Measurements from ENCODE around the gene GHR. TPM values are rescaled to one million over a fixed set of nuclear protein-coding genes. Genes with fewer than 3 reads are reported as not detected.

The GHR gene
- total RNA-seq, 1 experiment from 2014 or later, result not detected

- H3K27me3 ChIP-seq (replicated peaks; ENCODE audit: insufficient read depth, low read depth, low read length, poor library complexity), result peaks cover 23% of the 10 kb centered on the region
- intact Hi-C loops (cut with micrococcal nuclease; ENCODE audit: unreplicated experiment), result no loop called here
- TF ChIP-seq, protein P1, sequence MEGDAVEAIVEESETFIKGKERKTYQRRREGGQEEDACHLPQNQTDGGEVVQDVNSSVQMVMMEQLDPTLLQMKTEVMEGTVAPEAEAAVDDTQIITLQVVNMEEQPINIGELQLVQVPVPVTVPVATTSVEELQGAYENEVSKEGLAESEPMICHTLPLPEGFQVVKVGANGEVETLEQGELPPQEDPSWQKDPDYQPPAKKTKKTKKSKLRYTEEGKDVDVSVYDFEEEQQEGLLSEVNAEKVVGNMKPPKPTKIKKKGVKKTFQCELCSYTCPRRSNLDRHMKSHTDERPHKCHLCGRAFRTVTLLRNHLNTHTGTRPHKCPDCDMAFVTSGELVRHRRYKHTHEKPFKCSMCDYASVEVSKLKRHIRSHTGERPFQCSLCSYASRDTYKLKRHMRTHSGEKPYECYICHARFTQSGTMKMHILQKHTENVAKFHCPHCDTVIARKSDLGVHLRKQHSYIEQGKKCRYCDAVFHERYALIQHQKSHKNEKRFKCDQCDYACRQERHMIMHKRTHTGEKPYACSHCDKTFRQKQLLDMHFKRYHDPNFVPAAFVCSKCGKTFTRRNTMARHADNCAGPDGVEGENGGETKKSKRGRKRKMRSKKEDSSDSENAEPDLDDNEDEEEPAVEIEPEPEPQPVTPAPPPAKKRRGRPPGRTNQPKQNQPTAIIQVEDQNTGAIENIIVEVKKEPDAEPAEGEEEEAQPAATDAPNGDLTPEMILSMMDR (conservative IDR thresholded peaks at IDR 0.05; ENCODE audit: low read depth, low read length), result no peak
- no peak for TF ChIP-seq EZH2 (IDR thresholded peaks at IDR 0.05; ENCODE audit: borderline replicate concordance, low read depth, low read length, poor library complexity, severe bottlenecking)
- no peaks in the 10 kb centered on the region for H3K36me3 ChIP-seq (ENCODE audit: insufficient read depth, low read length, poor library complexity, severe bottlenecking)
- POLR2A ChIA-PET (ENCODE audit: low non-redundant PET), result no interaction called here
- DNase-seq (ENCODE audit: low spot score), result no peak
- no peaks in the 10 kb centered on the region for H3K9me3 ChIP-seq (ENCODE audit: low read depth, low read length, poor library complexity, severe bottlenecking)
- H3K4me3 ChIP-seq (ENCODE audit: low read depth, low read length, poor library complexity, severe bottlenecking), result no peak overlapping the region
- no peaks in the 10 kb centered on the region for H3K4me1 ChIP-seq (ENCODE audit: insufficient read depth, low read length, poor library complexity, severe bottlenecking)
- H3K27ac ChIP-seq (ENCODE audit: low read depth, low read length, poor library complexity, severe bottlenecking), result no peak overlapping the region
- CTCF ChIA-PET, result no interaction called here
- BruUV-seq (replicated peaks), result no TSS peak
Measured at GRCh38 chr5:42586625-42587024, 163.4 kb downstream of the GHR start.

- intact Hi-C loops (cut with micrococcal nuclease; ENCODE audit: unreplicated experiment), result no loop called here
- Histone ChIP-seq H3K4me1 (ENCODE audit: insufficient read depth, low read length, poor library complexity, severe bottlenecking) (no peaks in the 10 kb centered on the region), H3K9me3 (ENCODE audit: low read depth, low read length, poor library complexity, severe bottlenecking) (no peaks in the 10 kb centered on the region), H3K27me3 (replicated peaks; ENCODE audit: insufficient read depth, low read depth, low read length, poor library complexity) (peaks cover 23% of the 10 kb centered on the region), H3K27ac (ENCODE audit: low read depth, low read length, poor library complexity, severe bottlenecking) (no peak overlapping the region), H3K36me3 (ENCODE audit: insufficient read depth, low read length, poor library complexity, severe bottlenecking) (no peaks in the 10 kb centered on the region), H3K4me3 (ENCODE audit: low read depth, low read length, poor library complexity, severe bottlenecking) (no peak overlapping the region)
- no TSS peak for BruUV-seq (replicated peaks)
- TF ChIP-seq, protein P1 (conservative IDR thresholded peaks at IDR 0.05; ENCODE audit: low read depth, low read length), result no peak
- no peak for TF ChIP-seq EZH2 (IDR thresholded peaks at IDR 0.05; ENCODE audit: borderline replicate concordance, low read depth, low read length, poor library complexity, severe bottlenecking)
- DNase-seq (ENCODE audit: low spot score), result no peak
- POLR2A ChIA-PET (ENCODE audit: low non-redundant PET), result no interaction called here
- CTCF ChIA-PET, result no interaction called here
Measured at GRCh38 chr5:42587096-42587723, 164.0 kb downstream of the GHR start.

DNA sequence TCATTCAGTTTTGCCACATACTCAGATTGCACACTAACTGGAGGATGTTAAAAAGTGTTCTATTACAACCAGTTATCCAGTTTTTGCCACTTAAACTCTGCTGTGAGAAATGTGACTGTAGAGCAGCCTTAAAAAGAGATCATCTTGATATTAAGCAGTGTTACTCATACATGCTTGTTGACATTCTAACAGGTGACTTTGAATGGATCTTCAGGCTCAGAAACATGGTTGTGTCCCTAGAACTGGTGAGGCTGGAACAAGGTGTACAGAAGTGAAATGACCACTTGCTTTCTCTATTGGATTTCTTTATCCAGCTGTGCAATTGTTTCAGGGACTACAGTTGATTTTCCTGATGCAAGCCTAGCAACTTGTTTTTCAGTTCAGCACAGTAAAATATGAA lies 167.3 kb downstream of the GHR start:
- no peak for TF ChIP-seq EZH2 (IDR thresholded peaks at IDR 0.05; ENCODE audit: borderline replicate concordance, low read depth, low read length, poor library complexity, severe bottlenecking)
- TF ChIP-seq, protein P1 (conservative IDR thresholded peaks at IDR 0.05; ENCODE audit: low read depth, low read length), result no peak
- Histone ChIP-seq H3K4me1 (ENCODE audit: insufficient read depth, low read length, poor library complexity, severe bottlenecking) (no peaks in the 10 kb centered on the region), H3K27me3 (replicated peaks; ENCODE audit: insufficient read depth, low read depth, low read length, poor library complexity) (peaks cover 12% of the 10 kb centered on the region), H3K36me3 (ENCODE audit: insufficient read depth, low read length, poor library complexity, severe bottlenecking) (no peaks in the 10 kb centered on the region), H3K27ac (ENCODE audit: low read depth, low read length, poor library complexity, severe bottlenecking) (no peak overlapping the region), H3K4me3 (ENCODE audit: low read depth, low read length, poor library complexity, severe bottlenecking) (no peak overlapping the region), H3K9me3 (ENCODE audit: low read depth, low read length, poor library complexity, severe bottlenecking) (no peaks in the 10 kb centered on the region)
- DNase-seq (ENCODE audit: low spot score), result no peak
- no TSS peak for BruUV-seq (replicated peaks)
- ChIA-PET POLR2A (ENCODE audit: low non-redundant PET) (no interaction called here), CTCF (no interaction called here)
- intact Hi-C loops (cut with micrococcal nuclease; ENCODE audit: unreplicated experiment), result no loop called here
